ENCODE data around the gene IGFBP2.

DNA sequence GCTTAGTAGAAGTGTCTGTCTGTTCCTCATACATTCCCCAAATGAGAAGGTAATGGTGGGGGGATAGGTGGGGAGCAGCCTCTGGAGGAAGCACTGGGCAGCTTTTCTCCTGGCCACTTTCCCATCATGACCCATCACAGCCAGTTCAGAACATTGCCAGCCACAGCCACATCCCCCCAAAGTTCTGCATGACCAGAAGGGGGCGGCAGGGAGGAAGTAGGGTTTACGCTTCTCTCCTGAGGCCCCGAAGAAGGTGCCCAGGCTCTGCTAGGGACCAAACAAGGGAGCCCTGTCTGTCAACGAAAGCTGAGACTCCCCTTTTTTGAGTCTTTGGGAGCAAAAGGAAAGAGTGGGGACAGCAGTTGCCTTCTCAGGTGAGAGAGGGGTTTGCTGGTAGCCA is 54.4 kb downstream of the IGFBP2 start:
- TF ChIP-seq, protein P1, sequence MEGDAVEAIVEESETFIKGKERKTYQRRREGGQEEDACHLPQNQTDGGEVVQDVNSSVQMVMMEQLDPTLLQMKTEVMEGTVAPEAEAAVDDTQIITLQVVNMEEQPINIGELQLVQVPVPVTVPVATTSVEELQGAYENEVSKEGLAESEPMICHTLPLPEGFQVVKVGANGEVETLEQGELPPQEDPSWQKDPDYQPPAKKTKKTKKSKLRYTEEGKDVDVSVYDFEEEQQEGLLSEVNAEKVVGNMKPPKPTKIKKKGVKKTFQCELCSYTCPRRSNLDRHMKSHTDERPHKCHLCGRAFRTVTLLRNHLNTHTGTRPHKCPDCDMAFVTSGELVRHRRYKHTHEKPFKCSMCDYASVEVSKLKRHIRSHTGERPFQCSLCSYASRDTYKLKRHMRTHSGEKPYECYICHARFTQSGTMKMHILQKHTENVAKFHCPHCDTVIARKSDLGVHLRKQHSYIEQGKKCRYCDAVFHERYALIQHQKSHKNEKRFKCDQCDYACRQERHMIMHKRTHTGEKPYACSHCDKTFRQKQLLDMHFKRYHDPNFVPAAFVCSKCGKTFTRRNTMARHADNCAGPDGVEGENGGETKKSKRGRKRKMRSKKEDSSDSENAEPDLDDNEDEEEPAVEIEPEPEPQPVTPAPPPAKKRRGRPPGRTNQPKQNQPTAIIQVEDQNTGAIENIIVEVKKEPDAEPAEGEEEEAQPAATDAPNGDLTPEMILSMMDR (IDR thresholded peaks at IDR 0.05): peak; percentile 53
- TF ChIP-seq GABPA (IDR thresholded peaks at IDR 0.05; ENCODE audit: low read depth) (no peak), MXI1 (IDR thresholded peaks at IDR 0.05; ENCODE audit: low read depth, low read length) (no peak), NFIC (IDR thresholded peaks at IDR 0.05; ENCODE audit: borderline replicate concordance) (no peak), POLR2AphosphoS5 (IDR thresholded peaks at IDR 0.05; ENCODE audit: low read depth, low read length) (no peak), EZH2phosphoT487 (IDR thresholded peaks at IDR 0.05; ENCODE audit: borderline replicate concordance, low read depth) (no peak)
- TF ChIP-seq, protein P2, sequence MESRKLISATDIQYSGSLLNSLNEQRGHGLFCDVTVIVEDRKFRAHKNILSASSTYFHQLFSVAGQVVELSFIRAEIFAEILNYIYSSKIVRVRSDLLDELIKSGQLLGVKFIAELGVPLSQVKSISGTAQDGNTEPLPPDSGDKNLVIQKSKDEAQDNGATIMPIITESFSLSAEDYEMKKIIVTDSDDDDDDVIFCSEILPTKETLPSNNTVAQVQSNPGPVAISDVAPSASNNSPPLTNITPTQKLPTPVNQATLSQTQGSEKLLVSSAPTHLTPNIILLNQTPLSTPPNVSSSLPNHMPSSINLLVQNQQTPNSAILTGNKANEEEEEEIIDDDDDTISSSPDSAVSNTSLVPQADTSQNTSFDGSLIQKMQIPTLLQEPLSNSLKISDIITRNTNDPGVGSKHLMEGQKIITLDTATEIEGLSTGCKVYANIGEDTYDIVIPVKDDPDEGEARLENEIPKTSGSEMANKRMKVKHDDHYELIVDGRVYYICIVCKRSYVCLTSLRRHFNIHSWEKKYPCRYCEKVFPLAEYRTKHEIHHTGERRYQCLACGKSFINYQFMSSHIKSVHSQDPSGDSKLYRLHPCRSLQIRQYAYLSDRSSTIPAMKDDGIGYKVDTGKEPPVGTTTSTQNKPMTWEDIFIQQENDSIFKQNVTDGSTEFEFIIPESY (IDR thresholded peaks at IDR 0.05; ENCODE audit: borderline replicate concordance, low read depth): no peak
- TF ChIP-seq, protein P3, sequence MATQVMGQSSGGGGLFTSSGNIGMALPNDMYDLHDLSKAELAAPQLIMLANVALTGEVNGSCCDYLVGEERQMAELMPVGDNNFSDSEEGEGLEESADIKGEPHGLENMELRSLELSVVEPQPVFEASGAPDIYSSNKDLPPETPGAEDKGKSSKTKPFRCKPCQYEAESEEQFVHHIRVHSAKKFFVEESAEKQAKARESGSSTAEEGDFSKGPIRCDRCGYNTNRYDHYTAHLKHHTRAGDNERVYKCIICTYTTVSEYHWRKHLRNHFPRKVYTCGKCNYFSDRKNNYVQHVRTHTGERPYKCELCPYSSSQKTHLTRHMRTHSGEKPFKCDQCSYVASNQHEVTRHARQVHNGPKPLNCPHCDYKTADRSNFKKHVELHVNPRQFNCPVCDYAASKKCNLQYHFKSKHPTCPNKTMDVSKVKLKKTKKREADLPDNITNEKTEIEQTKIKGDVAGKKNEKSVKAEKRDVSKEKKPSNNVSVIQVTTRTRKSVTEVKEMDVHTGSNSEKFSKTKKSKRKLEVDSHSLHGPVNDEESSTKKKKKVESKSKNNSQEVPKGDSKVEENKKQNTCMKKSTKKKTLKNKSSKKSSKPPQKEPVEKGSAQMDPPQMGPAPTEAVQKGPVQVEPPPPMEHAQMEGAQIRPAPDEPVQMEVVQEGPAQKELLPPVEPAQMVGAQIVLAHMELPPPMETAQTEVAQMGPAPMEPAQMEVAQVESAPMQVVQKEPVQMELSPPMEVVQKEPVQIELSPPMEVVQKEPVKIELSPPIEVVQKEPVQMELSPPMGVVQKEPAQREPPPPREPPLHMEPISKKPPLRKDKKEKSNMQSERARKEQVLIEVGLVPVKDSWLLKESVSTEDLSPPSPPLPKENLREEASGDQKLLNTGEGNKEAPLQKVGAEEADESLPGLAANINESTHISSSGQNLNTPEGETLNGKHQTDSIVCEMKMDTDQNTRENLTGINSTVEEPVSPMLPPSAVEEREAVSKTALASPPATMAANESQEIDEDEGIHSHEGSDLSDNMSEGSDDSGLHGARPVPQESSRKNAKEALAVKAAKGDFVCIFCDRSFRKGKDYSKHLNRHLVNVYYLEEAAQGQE (IDR thresholded peaks at IDR 0.05; ENCODE audit: low read depth, low read length): no peak
